ENCODE data around the gene FILIP1.
A peak's percentile ranks its signal among the peaks of the same experiment; 100 is the strongest.

DNA sequence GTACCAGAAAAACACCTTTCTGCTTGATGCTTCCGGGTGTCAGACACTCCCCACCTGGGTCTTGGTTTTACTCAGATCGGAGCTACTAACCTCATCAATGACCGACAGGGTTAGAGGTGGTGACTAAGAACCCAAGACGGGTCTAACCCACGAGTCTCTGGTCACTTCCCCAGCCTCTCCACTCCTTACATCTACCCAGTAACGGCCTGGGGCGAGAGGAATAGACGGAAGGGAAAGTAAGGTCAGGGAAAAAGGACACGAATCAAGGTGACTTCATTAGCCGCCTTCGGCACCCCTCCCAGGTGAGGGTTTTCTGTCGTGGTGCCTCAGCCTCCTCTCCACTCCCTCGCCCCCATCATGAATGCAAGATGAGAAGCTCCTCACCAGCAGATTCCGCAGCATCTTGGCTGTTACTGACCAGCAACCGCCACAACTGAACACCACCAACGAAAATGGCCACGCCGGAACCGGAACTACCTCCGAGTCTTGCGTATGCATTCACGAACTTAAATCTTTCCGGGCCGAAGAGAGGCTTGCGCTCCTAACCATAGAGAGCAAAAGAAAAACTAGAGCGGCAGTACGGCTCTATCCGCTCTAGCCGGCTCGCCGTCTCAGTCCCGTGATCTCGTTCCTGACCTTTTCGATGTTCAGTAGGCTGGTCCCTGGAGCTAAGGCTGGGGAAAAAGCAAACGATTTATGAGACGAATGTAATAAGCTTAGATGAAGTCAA lies 250.1 kb downstream of the FILIP1 start, which contains the start of gene COX7A2:
- TF ChIP-seq, protein P1, sequence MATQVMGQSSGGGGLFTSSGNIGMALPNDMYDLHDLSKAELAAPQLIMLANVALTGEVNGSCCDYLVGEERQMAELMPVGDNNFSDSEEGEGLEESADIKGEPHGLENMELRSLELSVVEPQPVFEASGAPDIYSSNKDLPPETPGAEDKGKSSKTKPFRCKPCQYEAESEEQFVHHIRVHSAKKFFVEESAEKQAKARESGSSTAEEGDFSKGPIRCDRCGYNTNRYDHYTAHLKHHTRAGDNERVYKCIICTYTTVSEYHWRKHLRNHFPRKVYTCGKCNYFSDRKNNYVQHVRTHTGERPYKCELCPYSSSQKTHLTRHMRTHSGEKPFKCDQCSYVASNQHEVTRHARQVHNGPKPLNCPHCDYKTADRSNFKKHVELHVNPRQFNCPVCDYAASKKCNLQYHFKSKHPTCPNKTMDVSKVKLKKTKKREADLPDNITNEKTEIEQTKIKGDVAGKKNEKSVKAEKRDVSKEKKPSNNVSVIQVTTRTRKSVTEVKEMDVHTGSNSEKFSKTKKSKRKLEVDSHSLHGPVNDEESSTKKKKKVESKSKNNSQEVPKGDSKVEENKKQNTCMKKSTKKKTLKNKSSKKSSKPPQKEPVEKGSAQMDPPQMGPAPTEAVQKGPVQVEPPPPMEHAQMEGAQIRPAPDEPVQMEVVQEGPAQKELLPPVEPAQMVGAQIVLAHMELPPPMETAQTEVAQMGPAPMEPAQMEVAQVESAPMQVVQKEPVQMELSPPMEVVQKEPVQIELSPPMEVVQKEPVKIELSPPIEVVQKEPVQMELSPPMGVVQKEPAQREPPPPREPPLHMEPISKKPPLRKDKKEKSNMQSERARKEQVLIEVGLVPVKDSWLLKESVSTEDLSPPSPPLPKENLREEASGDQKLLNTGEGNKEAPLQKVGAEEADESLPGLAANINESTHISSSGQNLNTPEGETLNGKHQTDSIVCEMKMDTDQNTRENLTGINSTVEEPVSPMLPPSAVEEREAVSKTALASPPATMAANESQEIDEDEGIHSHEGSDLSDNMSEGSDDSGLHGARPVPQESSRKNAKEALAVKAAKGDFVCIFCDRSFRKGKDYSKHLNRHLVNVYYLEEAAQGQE (IDR thresholded peaks at IDR 0.05; ENCODE audit: insufficient replicate concordance, low read depth): peak; percentile 68
- no peak for TF ChIP-seq CTCF (IDR thresholded peaks at IDR 0.05; ENCODE audit: insufficient read depth, low read length)
- 0 out of 2 replicates have a peak, but pooled peaks have one; percentile 14 for TF ChIP-seq SPI1 (IDR thresholded peaks at IDR 0.05; ENCODE audit: borderline replicate concordance, low read depth)
- peak; percentile 96 for TF ChIP-seq POLR2AphosphoS5 (IDR thresholded peaks at IDR 0.05; ENCODE audit: low read depth)
- TF ChIP-seq GABPA (IDR thresholded peaks at IDR 0.05; ENCODE audit: low read depth): peak; percentile 96

Data from HL-60 (cell line).